Mucosa of rectum (tissue), 2 donors: ENCODE data around the gene MGAT4A.
"Not testable (repeated sequence)": the region's sequence is repeated elsewhere in the genome, so short reads cannot be mapped to it uniquely, and the experiment has no call there.

Experiments used
- H3K27ac ChIP-seq, 2 donors: one replicate each; pipeline ENCODE4 v1.7.0; 2013; ENCODE audit warnings: inconsistent platforms in 2 of 2, low read depth in 2 of 2, low read length in 2 of 2
- H3K27me3 ChIP-seq, 2 donors: one replicate each; pipeline ENCODE4 v1.7.0; 2013; ENCODE audit warnings: low read length in 2 of 2; ENCODE audit not compliant: control insufficient read depth in 2 of 2, insufficient read depth in 2 of 2
- H3K36me3 ChIP-seq, 2 donors: one replicate each; pipeline ENCODE4 v1.7.0; 2013; ENCODE audit warnings: low read length in 2 of 2; ENCODE audit not compliant: control insufficient read depth in 2 of 2, insufficient read depth in 2 of 2
- H3K4me1 ChIP-seq, 2 donors: one replicate each; pipeline ENCODE4 v1.7.0; 2013; ENCODE audit warnings: low read length in 2 of 2, mild to moderate bottlenecking in 1 of 2; ENCODE audit not compliant: control insufficient read depth in 2 of 2, insufficient read depth in 2 of 2
- H3K4me3 ChIP-seq, 2 donors: one replicate each; pipeline ENCODE4 v1.7.0; 2013; ENCODE audit warnings: low read length in 2 of 2
- H3K9ac ChIP-seq, 2 donors: one replicate each; pipeline ENCODE4 v1.7.0; 2013; ENCODE audit warnings: low read length in 2 of 2, low read depth in 1 of 2, mild to moderate bottlenecking in 1 of 2
- H3K9me3 ChIP-seq, 2 donors: one replicate each; pipeline ENCODE4 v1.7.0; 2013; ENCODE audit warnings: low read length in 2 of 2; ENCODE audit not compliant: control insufficient read depth in 2 of 2
- donor health status: healthy.
- donor health status: Normal muscosa, but diverticular disease.

MGAT4A gene

DNA sequence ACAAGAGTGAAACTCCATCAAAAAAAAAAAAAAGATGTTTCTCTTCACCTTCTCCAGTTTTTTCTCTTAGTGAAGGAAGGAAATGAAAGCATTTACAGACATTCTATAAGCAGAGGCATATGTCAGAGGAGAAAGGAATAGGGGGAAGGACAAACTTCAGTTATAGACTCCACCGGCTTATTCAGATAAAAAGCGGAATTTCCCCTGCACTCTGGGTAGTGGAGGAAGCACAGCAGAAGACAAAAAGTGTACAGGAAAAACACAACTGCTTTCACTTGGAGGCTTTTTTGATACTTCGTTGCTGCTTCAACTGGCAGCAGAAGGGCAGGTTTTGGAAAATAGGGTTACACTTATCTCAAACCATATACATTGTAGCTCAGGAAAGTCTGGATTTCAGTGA, 3.2 kb upstream of the MGAT4A start:
- peaks cover 18 to 23% of the 10 kb centered on the region in 2 donors for H3K4me1 ChIP-seq
- H3K36me3 ChIP-seq = no peaks in the 10 kb centered on the region
- no peaks in the 10 kb centered on the region for H3K27me3 ChIP-seq
- peak overlapping the region in 1 of 2 donors; percentile 0 for H3K9ac ChIP-seq
- H3K9me3 ChIP-seq = no peaks in the 10 kb centered on the region
- no peak overlapping the region for H3K4me3 ChIP-seq
- peak overlapping the region in 1 of 2 donors; percentile 19 for H3K27ac ChIP-seq

DNA sequence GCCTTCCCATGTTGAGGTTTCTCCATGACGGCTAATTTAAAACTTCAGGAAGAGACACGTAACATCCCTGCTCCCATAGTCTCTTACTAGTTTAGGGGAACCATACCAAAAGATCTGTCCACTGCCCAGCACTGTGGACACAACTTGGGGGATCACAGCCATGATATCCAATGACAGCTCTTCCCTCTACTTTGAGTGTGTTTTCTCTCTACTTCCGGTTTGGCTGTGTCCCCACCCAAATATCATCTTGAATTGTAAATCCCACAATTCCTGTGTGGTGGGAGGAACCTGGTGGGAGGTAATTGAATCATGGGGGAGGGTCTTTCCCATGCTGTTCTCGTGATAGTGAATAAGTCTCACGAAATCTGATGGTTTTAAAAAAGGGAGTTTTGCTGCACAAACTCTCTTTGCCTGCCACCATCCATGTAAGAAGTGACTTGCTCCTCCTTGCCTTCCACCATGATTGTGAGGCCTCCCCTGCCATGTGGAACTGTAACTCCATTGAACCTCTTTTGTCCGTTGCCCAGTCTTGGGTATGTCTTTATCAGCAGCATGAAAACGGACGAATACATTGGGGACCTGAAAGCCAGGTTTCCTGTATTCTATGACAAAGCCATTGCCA, 1.6 kb upstream of the MGAT4A start:
- H3K27ac ChIP-seq = peak overlapping the region; percentile 90 to 95
- peaks cover 25 to 34% of the 10 kb centered on the region in 2 donors for H3K4me1 ChIP-seq
- H3K4me3 ChIP-seq = peak overlapping the region; percentile 82 to 97
- no peaks in the 10 kb centered on the region for H3K27me3 ChIP-seq
- no peaks in the 10 kb centered on the region for H3K9me3 ChIP-seq
- H3K9ac ChIP-seq = peak overlapping the region; percentile 83 to 91
- no peaks in the 10 kb centered on the region for H3K36me3 ChIP-seq

DNA sequence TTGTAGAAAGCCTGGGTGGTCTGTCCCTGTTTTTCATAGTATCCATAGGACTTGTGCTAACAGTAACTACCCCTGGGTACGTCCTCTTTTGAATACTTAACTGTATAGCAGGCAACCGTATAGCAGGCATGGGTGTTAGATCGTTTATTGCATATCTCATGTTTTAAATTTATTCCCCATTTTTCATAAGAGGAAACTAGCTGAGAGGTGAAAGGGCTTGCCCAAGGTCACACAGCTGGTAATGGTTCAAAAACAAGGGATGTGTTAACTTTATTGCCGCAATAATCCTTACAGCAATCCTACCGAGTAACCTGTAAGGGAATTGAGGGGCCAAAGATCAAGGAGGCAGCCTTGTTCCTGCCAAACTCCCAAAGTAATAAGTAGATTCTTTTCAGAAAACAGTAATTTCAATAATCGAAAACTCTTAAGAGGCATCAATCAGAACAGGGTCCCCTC, 990 bp upstream of the MGAT4A start:
- no peaks in the 10 kb centered on the region for H3K27me3 ChIP-seq
- peak overlapping the region; percentile 82 to 97 for H3K4me3 ChIP-seq
- H3K9ac ChIP-seq = peak overlapping the region; percentile 83 to 91
- no peaks in the 10 kb centered on the region for H3K9me3 ChIP-seq
- H3K4me1 ChIP-seq = peaks cover 31 to 40% of the 10 kb centered on the region in 2 donors
- no peaks in the 10 kb centered on the region for H3K36me3 ChIP-seq
- peak overlapping the region; percentile 90 to 95 for H3K27ac ChIP-seq

DNA sequence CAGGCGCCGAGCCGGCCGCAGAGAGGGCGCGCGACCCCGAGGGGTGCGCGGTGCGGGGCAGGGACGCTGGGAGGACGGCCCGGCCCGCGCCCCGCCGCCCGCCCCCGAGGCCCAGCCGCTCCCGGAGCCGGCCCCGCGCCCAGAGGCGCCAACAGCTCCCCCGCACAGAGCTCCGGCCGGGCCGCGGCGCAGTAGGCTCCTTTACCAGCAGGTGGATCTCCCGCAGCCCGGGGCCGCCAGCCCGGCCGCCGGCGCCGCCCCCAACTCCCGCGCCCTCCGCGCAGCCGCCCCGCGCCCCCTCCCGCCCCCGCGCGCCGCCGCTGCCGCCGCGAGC, 258 bp downstream of the MGAT4A start:
- Histone ChIP-seq H3K36me3 (peaks cover 0 to under 1% of the 10 kb centered on the region in 2 donors), H3K9me3 (no peaks in the 10 kb centered on the region), H3K27ac (peak overlapping the region; percentile 83 to 86), H3K4me1 (peaks cover 35 to 49% of the 10 kb centered on the region in 2 donors), H3K27me3 (no peaks in the 10 kb centered on the region), H3K9ac (peak overlapping the region in 1 of 2 donors; percentile 68), H3K4me3 (peak overlapping the region; percentile 71 to 93)

DNA sequence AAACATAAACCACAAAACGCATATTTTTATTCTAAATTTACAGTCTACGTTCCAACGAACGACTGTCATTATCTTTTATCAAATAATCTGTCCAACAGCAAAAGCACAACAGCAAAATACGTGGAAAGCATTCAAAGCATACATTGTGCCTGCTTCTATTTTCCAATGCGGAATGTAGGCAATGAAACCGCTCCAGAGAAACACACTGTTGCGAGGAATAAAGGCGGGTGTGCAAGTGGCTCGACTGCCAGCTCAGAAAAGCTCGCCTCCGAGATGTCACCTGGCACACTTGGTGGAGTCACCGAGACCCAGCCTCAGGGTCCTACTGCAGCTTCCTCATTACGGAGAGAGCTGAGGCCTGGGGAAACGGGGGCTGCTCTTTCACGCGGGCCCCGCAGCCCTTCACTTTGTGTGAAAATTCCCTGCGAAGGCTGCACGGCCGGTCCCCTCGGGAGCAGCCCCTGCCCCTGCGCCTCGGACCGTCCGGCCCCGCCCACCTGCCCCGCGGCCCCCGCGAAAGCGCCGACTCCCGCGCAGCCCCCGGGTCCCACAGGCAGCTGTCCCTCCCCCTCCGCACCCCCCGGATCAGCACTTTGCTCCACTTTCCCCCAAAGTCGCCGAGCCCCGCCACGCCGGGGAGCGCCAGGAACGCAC, 752 bp downstream of the MGAT4A start:
- peak overlapping the region; percentile 83 to 86 for H3K27ac ChIP-seq
- peaks cover 0 to 2% of the 10 kb centered on the region in 2 donors for H3K36me3 ChIP-seq
- peaks cover 35 to 49% of the 10 kb centered on the region in 2 donors for H3K4me1 ChIP-seq
- H3K4me3 ChIP-seq = peak overlapping the region; percentile 71 to 93
- peak overlapping the region; percentile 66 to 68 for H3K9ac ChIP-seq
- no peaks in the 10 kb centered on the region for H3K27me3 ChIP-seq
- H3K9me3 ChIP-seq = no peaks in the 10 kb centered on the region

DNA sequence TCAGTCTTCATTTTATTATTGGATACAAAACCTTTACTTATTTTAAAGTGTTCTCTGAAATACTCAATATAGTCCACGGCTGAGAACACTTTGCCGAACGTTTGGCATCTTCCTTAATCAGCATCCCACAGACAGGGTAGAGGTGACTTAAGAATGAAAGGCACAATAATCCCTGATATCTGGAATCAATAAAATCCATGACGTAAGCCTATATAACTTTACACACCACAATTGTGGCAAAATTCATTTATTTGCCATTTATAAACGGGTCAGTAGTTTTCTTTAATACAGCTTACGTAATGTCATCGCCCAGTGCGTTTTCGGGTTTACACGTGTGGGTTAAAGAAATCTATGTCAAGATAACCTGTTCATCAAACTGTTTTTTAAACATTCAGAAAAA, 1.3 kb downstream of the MGAT4A start:
- peak overlapping the region; percentile 66 to 68 for H3K9ac ChIP-seq
- H3K9me3 ChIP-seq = no peaks in the 10 kb centered on the region
- no peaks in the 10 kb centered on the region for H3K27me3 ChIP-seq
- peaks cover 30 to 44% of the 10 kb centered on the region in 2 donors for H3K4me1 ChIP-seq
- H3K4me3 ChIP-seq = peak overlapping the region; percentile 71 to 93
- peak overlapping the region; percentile 83 to 86 for H3K27ac ChIP-seq
- H3K36me3 ChIP-seq = peaks cover 0 to 2% of the 10 kb centered on the region in 2 donors

DNA sequence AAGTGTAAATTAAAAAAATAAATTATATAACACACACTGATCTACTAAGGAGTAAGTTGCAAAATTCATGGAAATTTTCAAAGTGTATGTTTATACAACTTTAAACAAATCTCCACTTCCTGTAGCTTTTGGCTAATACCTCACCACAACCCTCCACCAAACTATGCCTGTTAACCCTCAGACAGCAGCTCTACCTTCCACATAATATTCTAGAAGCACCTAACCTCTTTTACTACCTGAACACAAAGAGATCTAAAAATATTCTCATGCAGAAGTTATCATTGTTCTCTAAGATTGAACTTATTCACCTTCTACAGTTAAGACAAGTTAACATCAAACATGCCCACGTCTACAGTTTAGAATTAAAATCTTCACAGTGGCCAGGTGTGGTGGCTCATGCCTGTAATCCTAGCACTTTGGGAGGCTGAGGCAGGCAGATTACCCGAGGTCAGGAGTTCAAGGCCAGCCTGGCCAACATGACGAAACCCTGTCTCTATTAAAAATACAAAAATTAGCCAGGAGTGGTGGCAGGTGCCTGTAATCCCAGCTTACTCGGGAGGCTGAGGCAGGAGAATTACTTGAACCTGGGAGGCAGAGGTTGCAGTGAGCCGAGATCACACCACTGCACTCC, 2.7 kb downstream of the MGAT4A start:
- H3K4me1 ChIP-seq = peaks cover 30 to 44% of the 10 kb centered on the region in 2 donors
- peak overlapping the region; percentile 16 to 45 for H3K27ac ChIP-seq
- not testable (repeated sequence) for H3K36me3 ChIP-seq, H3K27me3 ChIP-seq, H3K9me3 ChIP-seq
- peak overlapping the region in 1 of 2 donors; percentile 43 for H3K4me3 ChIP-seq
- H3K9ac ChIP-seq = peak overlapping the region in 1 of 2 donors; percentile 19

DNA sequence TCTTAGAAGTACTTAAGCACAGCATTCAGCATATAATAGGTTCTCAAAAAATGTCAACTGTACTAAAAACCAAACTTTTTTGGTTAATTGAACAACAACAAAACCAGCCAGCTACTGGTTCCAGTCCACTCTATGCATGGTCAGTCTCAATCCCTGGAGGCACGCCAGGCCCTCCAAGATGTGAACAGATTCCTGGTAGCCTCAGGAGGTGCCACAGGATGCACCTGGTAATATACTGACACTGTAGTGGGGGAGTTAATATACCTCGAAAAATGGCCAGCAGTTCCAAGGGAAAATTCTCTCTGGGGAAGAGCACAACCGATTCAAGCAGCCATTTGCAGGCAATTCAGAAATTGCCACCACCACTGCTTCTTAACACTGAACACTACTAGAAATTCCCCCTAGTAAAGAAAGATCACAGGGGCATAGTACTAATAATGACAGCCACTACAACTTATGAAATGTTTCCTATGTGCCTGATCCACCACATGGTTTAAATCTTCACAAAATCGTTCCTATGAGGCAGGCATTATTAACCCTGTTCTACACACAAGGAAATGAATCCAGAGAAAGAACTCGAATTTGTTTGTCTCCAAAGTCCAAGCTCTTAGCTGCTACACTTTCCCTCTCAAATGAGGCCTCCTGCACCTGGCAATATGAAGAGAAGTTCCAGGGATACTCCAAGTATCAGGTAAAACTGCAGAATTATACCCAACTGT, 3.4 kb downstream of the MGAT4A start:
- H3K4me3 ChIP-seq = peak overlapping the region in 1 of 2 donors; percentile 43
- no peaks in the 10 kb centered on the region for H3K27me3 ChIP-seq
- H3K27ac ChIP-seq = peak overlapping the region; percentile 16 to 53
- H3K4me1 ChIP-seq = peaks cover 28 to 40% of the 10 kb centered on the region in 2 donors
- H3K36me3 ChIP-seq = peaks cover 4 to 15% of the 10 kb centered on the region in 2 donors
- H3K9me3 ChIP-seq = no peaks in the 10 kb centered on the region
- peak overlapping the region in 1 of 2 donors; percentile 42 for H3K9ac ChIP-seq

DNA sequence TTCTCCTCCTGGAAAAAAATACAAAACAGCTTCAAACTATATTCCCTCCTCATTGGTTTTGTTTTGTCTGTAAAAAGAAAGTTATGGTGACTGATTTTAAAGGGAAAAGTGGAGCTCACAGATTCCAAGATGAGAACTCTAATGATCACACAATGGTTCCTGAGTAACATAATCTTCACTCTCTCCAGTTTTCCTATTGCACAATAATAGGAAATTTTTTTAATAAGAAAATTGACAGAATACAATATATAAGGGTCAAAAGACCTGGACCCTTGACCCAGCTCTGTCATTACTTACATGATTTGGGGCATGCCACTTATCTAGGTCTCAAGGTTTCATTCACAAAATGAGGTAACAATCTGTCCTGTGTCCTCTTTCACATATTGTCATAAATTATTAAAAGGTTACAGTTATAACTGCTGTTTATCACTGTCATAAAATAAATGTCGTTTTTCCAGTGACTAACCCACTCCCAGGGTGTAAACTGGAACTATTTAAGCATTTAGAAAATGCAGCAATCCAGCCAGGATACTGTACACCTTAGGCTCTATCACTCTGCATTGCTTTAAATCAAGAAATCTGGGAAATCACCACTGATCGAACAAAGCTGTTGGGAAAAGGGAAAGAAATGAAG, 4.1 kb downstream of the MGAT4A start:
- Histone ChIP-seq H3K27ac (peak overlapping the region; percentile 16 to 53), H3K4me3 (peak overlapping the region; percentile 34 to 43), H3K9ac (peak overlapping the region in 1 of 2 donors; percentile 1), H3K27me3 (no peaks in the 10 kb centered on the region), H3K9me3 (no peaks in the 10 kb centered on the region), H3K4me1 (peaks cover 21 to 34% of the 10 kb centered on the region in 2 donors), H3K36me3 (peaks cover 10 to 20% of the 10 kb centered on the region in 2 donors)
